HG02885 (cell line): ENCODE measurements around the gene SLC2A9.

ENCODE experiments used
- ATAC-seq: cut with Tn5 transposase; IDR thresholded peaks from one replicate; pipeline ENCODE4 v1.9.1; 2021; ENCODE audit warnings: mild to moderate bottlenecking; ENCODE audit not compliant: unreplicated experiment, poor library complexity

SLC2A9 gene

GRCh38 chr4:9969526-9970398 lies 51.5 kb downstream of the SLC2A9 start:
- no peak for ATAC-seq

- ATAC-seq: no peak
These were observed 52.8 kb downstream of the SLC2A9 start for GRCh38 chr4:9968472-9968871.

GRCh38 chr4:9964879-9965278 lies 56.4 kb downstream of the SLC2A9 start:
- no peak for ATAC-seq

- no peak for ATAC-seq
These were observed 58.0 kb downstream of the SLC2A9 start for GRCh38 chr4:9963328-9963727.

GRCh38 chr4:9962611-9963314 lies 58.5 kb downstream of the SLC2A9 start:
- ATAC-seq: no peak

- no peak for ATAC-seq
These were observed 66.8 kb downstream of the SLC2A9 start for GRCh38 chr4:9954468-9954867.

GRCh38 chr4:9953089-9953488 lies 68.2 kb downstream of the SLC2A9 start:
- ATAC-seq: no peak

GRCh38 chr4:9952415-9952950 lies 68.8 kb downstream of the SLC2A9 start:
- no peak for ATAC-seq

GRCh38 chr4:9949573-9949972 lies 71.7 kb downstream of the SLC2A9 start:
- ATAC-seq: no peak

- no peak for ATAC-seq
These were observed 73.9 kb downstream of the SLC2A9 start for GRCh38 chr4:9947168-9948062.

GRCh38 chr4:9946170-9946569 lies 75.1 kb downstream of the SLC2A9 start:
- no peak for ATAC-seq

- ATAC-seq: no peak
These were observed 76.6 kb downstream of the SLC2A9 start for GRCh38 chr4:9944431-9945425.

GRCh38 chr4:9943761-9944160 lies 77.5 kb downstream of the SLC2A9 start:
- ATAC-seq: no peak

- no peak for ATAC-seq
These were observed 78.2 kb downstream of the SLC2A9 start for GRCh38 chr4:9942921-9943600.

GRCh38 chr4:9942139-9942538 lies 79.2 kb downstream of the SLC2A9 start:
- ATAC-seq: no peak

GRCh38 chr4:9940041-9940440 lies 81.3 kb downstream of the SLC2A9 start:
- no peak for ATAC-seq

GRCh38 chr4:9938933-9939332 lies 82.4 kb downstream of the SLC2A9 start:
- ATAC-seq: no peak

- no peak for ATAC-seq
These were observed 84.2 kb downstream of the SLC2A9 start for GRCh38 chr4:9937078-9937477.
